MM.1S (cell line): ENCODE data around the gene SEPTIN11.

ENCODE experiments used
- CTCF ChIP-seq: fragments of 300-600 bp; sonication (generic); IDR thresholded peaks from 2 replicates; pipeline ENCODE4 v1.5.1; 2016; ENCODE audit warnings: antibody characterized with exemption, low read length, mixed read lengths
- EZH2 ChIP-seq: fragments of 300-600 bp; sonication (generic); optimal IDR thresholded peaks from 2 replicates; pipeline ENCODE3; 2017; ENCODE audit warnings: low read depth, mild to moderate bottlenecking, antibody characterized with exemption, low read length, mixed read lengths
- EZH2phosphoT487 ChIP-seq: fragments of 300-600 bp; sonication (generic); IDR thresholded peaks from 2 replicates; pipeline ENCODE4 v1.6.1; 2018; ENCODE audit warnings: antibody characterized with exemption, low read length

DNA sequence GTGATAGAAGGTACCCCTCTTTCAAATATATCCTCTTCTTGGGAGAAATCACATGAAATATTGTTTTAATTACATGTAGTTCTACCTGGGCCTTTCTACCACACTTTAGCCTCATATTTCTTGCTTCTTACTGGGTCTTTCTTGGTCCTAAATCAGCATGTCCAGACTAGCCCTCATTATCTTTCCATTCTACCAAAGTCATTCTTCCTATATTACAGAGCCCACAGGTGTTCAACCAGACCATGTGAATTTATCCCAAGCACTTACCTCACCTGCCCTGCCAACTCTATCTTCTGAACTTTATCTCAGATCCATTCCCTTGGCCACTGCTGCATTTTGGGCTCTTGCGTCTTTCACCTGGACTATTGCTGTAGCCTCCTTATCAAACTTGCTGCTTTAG, 39.8 kb upstream of the SEPTIN11 start:
- TF ChIP-seq CTCF (no peak), EZH2phosphoT487 (no peak), EZH2 (no peak)
